PC-3 (cell line): ENCODE results near the gene TMC1. TPM values are rescaled to one million over a fixed set of nuclear protein-coding genes. Genes with fewer than 3 reads are reported as not detected.

Experiments used
- ATAC-seq: fragments of 200-7000 bp; cut with Tn5 transposase; 2 replicates; pipeline ENCODE4 v1.9.1; 2020; ENCODE audit warnings: mild to moderate bottlenecking, moderate library complexity
- BruUV-seq: library from RNA; stranded (reverse); fragments of 400-500 nt; replicated peaks from 2 replicates; lab custom pipeline; 2021; lab: Mats Ljungman, UMichigan
- CTCF ChIA-PET: fragments of 300-600 bp; sonication (Branson Sonifier 250); formaldehyde crosslinking; loops from one replicate; lab custom pipeline; 2022; ENCODE audit warnings: antibody characterized with exemption; lab: Charles Lee
- POLR2A ChIA-PET: fragments of 300-600 bp; sonication (Branson Sonifier 250); formaldehyde crosslinking; loops from one replicate; lab custom pipeline; 2022; ENCODE audit warnings: antibody characterized with exemption; ENCODE audit not compliant: unreplicated experiment; lab: Charles Lee
- DNase-seq: peaks from one replicate; pipeline ENCODE4 v3.0.0-alpha.2; 2015
- H2AFZ ChIP-seq: fragments of 300-600 bp; sonication (generic); 2 replicates; pipeline ENCODE4 v1.6.0; 2016; ENCODE audit warnings: antibody characterized with exemption, low read length
- H3F3A ChIP-seq: fragments of 300-600 bp; sonication (generic); one replicate; pipeline ENCODE4 v1.6.0; 2017; ENCODE audit warnings: antibody characterized with exemption, low read length, control low read depth, mild to moderate bottlenecking; ENCODE audit not compliant: unreplicated experiment
- H3K27ac ChIP-seq: fragments of 300-600 bp; sonication (generic); 2 replicates; pipeline ENCODE4 v1.5.1; 2016; ENCODE audit warnings: mild to moderate bottlenecking, low read length
- H3K27me3 ChIP-seq: fragments of 300-600 bp; sonication (generic); 2 replicates; pipeline ENCODE4 v1.6.1; 2016; ENCODE audit warnings: low read length, mixed read lengths
- H3K36me3 ChIP-seq: fragments of 300-600 bp; sonication (generic); 2 replicates; pipeline ENCODE4 v1.6.1; 2016; ENCODE audit warnings: low read depth, mixed run types, low read length, mixed read lengths
- H3K4me1 ChIP-seq: fragments of 300-600 bp; sonication (generic); 2 replicates; pipeline ENCODE4 v1.5.1; 2016; ENCODE audit warnings: low read length; ENCODE audit not compliant: insufficient read depth
- H3K4me2 ChIP-seq: fragments of 300-600 bp; sonication (generic); 2 replicates; pipeline ENCODE4 v1.6.0; 2016; ENCODE audit warnings: low read length
- H3K4me3 ChIP-seq: fragments of 300-600 bp; sonication (generic); 2 replicates; pipeline ENCODE4 v1.5.1; 2016; ENCODE audit warnings: mild to moderate bottlenecking, low read length, mixed read lengths
- H3K79me2 ChIP-seq: fragments of 300-600 bp; sonication (generic); 2 replicates; pipeline ENCODE4 v1.6.1; 2017; ENCODE audit warnings: low read length, mixed read lengths
- H3K9ac ChIP-seq: fragments of 300-600 bp; sonication (generic); 2 replicates; pipeline ENCODE4 v1.6.0; 2016; ENCODE audit warnings: mild to moderate bottlenecking, low read length
- H3K9me2 ChIP-seq: fragments of 300-600 bp; sonication (generic); replicated peaks from 2 replicates; pipeline ENCODE4 v1.6.1; 2016; ENCODE audit warnings: mixed run types, low read length, mixed read lengths
- H3K9me3 ChIP-seq: fragments of 300-600 bp; sonication (generic); 2 replicates; pipeline ENCODE4 v1.6.1; 2016; ENCODE audit warnings: low read length, mixed read lengths
- H4K20me1 ChIP-seq: fragments of 300-600 bp; sonication (generic); 2 replicates; pipeline ENCODE4 v1.6.1; 2016; ENCODE audit warnings: low read length, mixed read lengths
- EZH2 ChIP-seq: fragments of 300-600 bp; sonication (generic); IDR thresholded peaks from one replicate; pipeline ENCODE4 v1.6.1; 2017; ENCODE audit warnings: antibody characterized with exemption, mild to moderate bottlenecking, low read length; ENCODE audit not compliant: unreplicated experiment
- EZH2phosphoT487 ChIP-seq: fragments of 300-600 bp; sonication (generic); IDR thresholded peaks from 2 replicates; pipeline ENCODE4 v1.6.1; 2018; ENCODE audit warnings: mild to moderate bottlenecking, antibody characterized with exemption, low read length, borderline replicate concordance
- intact Hi-C: fragments of 100-400 bp; cut with micrococcal nuclease; formaldehyde crosslinking; loops from 2 replicates; pipeline ENCODE4 v1.9.0; 2023
- total RNA-seq: library from RNA; depleted of rRNA; stranded (reverse); fragments of >200 nt; gene quantifications from 2 replicates; pipeline ENCODE4 v1.2.3, GENCODE V29; 2014
- TF ChIP-seq, protein P1 (sequence below): fragments of 300-600 bp; sonication (generic); conservative IDR thresholded peaks from 2 replicates; pipeline ENCODE4 v1.5.1; 2017; ENCODE audit warnings: antibody characterized with exemption, low read depth, mild to moderate bottlenecking, low read length

The TMC1 gene
- total RNA-seq, 1 experiment from 2014 or later: 0.15 TPM

DNA sequence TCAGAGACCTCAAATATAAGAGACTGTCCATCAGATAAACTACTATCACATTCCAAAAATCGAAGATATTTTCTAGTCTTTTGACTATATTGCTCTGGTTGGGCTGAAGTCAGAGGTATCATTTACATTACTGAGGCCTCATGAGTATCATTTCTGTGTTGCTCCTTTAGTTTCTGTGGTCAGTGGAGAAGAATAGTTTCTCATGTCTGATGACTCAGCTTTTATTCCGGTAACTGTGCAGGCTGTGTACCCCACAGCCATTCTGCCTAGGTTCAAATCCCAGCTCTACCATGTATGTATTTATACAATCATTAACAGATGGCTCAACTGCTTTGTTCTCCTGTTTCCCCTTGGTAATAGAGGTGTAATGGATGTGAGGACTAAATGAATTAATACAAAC, 252.2 kb downstream of the TMC1 start:
- intact Hi-C loops: no loop called here
- CTCF ChIA-PET: no interaction called here
- POLR2A ChIA-PET: no interaction called here
- TF ChIP-seq EZH2 (no peak), EZH2phosphoT487 (no peak)
- TF ChIP-seq, protein P1, sequence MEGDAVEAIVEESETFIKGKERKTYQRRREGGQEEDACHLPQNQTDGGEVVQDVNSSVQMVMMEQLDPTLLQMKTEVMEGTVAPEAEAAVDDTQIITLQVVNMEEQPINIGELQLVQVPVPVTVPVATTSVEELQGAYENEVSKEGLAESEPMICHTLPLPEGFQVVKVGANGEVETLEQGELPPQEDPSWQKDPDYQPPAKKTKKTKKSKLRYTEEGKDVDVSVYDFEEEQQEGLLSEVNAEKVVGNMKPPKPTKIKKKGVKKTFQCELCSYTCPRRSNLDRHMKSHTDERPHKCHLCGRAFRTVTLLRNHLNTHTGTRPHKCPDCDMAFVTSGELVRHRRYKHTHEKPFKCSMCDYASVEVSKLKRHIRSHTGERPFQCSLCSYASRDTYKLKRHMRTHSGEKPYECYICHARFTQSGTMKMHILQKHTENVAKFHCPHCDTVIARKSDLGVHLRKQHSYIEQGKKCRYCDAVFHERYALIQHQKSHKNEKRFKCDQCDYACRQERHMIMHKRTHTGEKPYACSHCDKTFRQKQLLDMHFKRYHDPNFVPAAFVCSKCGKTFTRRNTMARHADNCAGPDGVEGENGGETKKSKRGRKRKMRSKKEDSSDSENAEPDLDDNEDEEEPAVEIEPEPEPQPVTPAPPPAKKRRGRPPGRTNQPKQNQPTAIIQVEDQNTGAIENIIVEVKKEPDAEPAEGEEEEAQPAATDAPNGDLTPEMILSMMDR: no peak
- Histone ChIP-seq H3K4me1 (no peaks in the 10 kb centered on the region), H3K9ac (no peak overlapping the region), H3K9me3 (no peaks in the 10 kb centered on the region), H4K20me1 (no peaks in the 10 kb centered on the region), H3K27ac (no peak overlapping the region), H3K4me3 (no peak overlapping the region), H3K9me2 (no peaks in the 10 kb centered on the region), H2AFZ (no peak overlapping the region), H3K27me3 (peaks cover 15% of the 10 kb centered on the region; the same call in 1 of the 2 replicates), H3F3A (no peaks in the 10 kb centered on the region), H3K79me2 (no peaks in the 10 kb centered on the region), H3K36me3 (no peaks in the 10 kb centered on the region), H3K4me2 (no peak overlapping the region)
- no peak for DNase-seq
- BruUV-seq: no TSS peak
- ATAC-seq: no peak

DNA sequence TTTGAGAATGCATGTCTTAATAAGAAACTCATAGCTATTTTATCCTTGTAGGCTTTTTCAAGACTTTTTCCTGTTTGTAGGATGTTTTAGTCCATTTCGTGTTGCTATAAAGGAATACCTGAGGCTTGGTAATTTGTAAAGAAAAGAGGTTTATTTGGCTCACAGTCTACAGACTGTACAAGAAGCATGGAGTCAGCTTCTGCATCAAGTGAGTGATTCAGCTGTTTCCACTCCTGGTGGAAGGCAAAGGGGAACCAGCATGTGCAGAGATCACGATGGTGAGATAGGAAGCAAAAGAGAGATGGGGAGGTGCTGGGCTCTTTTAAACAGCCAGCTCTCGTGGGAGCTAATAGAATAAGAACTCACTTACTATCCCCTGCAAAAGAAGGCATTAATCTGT, 254.2 kb downstream of the TMC1 start:
- no peaks in the 10 kb centered on the region for H3F3A ChIP-seq
- ChIA-PET CTCF (no interaction called here), POLR2A (no interaction called here)
- H3K9ac ChIP-seq: no peak overlapping the region
- no peak overlapping the region for H3K4me3 ChIP-seq
- DNase-seq: no peak
- no peak overlapping the region for H2AFZ ChIP-seq
- H3K4me1 ChIP-seq: no peaks in the 10 kb centered on the region
- no peaks in the 10 kb centered on the region for H3K9me3 ChIP-seq
- H3K9me2 ChIP-seq: no peaks in the 10 kb centered on the region
- peaks cover 15% of the 10 kb centered on the region; the same call in 1 of the 2 replicates for H3K27me3 ChIP-seq
- H3K4me2 ChIP-seq: no peak overlapping the region
- H4K20me1 ChIP-seq: no peaks in the 10 kb centered on the region
- no peak overlapping the region for H3K27ac ChIP-seq
- H3K36me3 ChIP-seq: no peaks in the 10 kb centered on the region
- ATAC-seq: no peak
- H3K79me2 ChIP-seq: no peaks in the 10 kb centered on the region
- TF ChIP-seq EZH2 (no peak), EZH2phosphoT487 (no peak)
- TF ChIP-seq, protein P1: no peak
- no TSS peak for BruUV-seq
- intact Hi-C loops: no loop called here

GRCh38 chr9:72779614-72780013, 258.2 kb downstream of the TMC1 start:
- H3K9ac ChIP-seq: no peak overlapping the region
- no peaks in the 10 kb centered on the region for H4K20me1 ChIP-seq
- H3K79me2 ChIP-seq: no peaks in the 10 kb centered on the region
- no TSS peak for BruUV-seq
- TF ChIP-seq EZH2phosphoT487: no peak
- TF ChIP-seq, protein P1: no peak
- TF ChIP-seq EZH2: no peak
- no peaks in the 10 kb centered on the region for H3K4me1 ChIP-seq
- H3K9me3 ChIP-seq: no peaks in the 10 kb centered on the region
- no peaks in the 10 kb centered on the region for H3K9me2 ChIP-seq
- H3K27ac ChIP-seq: no peak overlapping the region
- no peaks in the 10 kb centered on the region; the same call in 1 of the 2 replicates for H3K27me3 ChIP-seq
- intact Hi-C loops: no loop called here
- DNase-seq: no peak
- no peaks in the 10 kb centered on the region for H3K36me3 ChIP-seq
- H3F3A ChIP-seq: no peaks in the 10 kb centered on the region
- no peak for ATAC-seq
- no peak overlapping the region for H2AFZ ChIP-seq
- POLR2A ChIA-PET: no interaction called here
- H3K4me2 ChIP-seq: no peak overlapping the region
- H3K4me3 ChIP-seq: no peak overlapping the region
- CTCF ChIA-PET: no interaction called here
